ENCODE measurements around the gene ADAMTS16.

ADAMTS16 gene

DNA sequence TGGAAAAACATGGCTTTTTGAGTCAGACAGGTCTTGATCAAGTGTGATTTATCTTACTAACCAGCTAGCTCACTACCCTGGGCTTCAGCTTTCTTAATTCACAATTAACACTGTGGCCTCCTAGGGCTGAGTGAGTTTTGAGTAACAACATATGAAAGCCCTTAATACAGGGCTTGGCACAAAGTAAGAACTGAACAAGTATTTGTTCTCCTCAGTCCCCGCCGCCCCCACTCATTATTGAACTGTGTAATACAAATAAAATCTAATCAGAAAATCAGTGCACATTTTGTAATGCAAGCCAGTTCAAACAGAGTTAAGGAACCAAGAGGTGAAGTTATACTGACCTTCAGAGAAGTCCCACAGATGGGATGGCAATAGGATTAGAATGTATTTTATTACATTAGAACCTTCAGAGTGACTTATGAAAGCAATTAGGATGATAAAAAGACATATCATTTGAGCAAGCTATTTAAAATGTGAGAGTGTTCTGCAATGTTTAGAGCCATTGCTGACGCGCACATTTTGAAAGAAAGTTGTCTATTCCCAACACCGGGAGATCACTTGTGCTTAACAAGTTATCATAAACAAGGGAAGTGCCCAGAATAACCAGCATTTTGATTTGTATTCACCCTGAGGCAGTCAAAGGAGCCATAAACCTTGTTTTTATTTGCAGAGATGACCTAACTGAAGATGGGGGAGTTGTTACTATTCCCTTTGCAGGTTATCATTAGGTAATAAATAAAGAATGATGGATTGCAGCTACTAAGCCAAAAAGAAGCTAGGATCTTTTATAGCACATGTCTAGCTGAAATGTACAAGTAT is 19.4 kb downstream of the ADAMTS16 start:
- Mint-ChIP-seq H3K4me3 (no peak overlapping the region), H3K4me1 (peaks cover 11% of the 10 kb centered on the region), H3K27ac (no peak overlapping the region), H3K9me3 (peaks cover 4% of the 10 kb centered on the region), H3K36me3 (no peaks in the 10 kb centered on the region), H3K27me3 (peaks cover 9% of the 10 kb centered on the region)
- ATAC-seq: no peak

- no peak for ATAC-seq
- Mint-ChIP-seq H3K27me3 (no peaks in the 10 kb centered on the region), H3K4me3 (no peak overlapping the region), H3K4me1 (no peaks in the 10 kb centered on the region), H3K27ac (no peak overlapping the region), H3K36me3 (no peaks in the 10 kb centered on the region), H3K9me3 (no peaks in the 10 kb centered on the region)
These were observed 24.0 kb downstream of the ADAMTS16 start for GRCh38 chr5:5164163-5164562.

DNA sequence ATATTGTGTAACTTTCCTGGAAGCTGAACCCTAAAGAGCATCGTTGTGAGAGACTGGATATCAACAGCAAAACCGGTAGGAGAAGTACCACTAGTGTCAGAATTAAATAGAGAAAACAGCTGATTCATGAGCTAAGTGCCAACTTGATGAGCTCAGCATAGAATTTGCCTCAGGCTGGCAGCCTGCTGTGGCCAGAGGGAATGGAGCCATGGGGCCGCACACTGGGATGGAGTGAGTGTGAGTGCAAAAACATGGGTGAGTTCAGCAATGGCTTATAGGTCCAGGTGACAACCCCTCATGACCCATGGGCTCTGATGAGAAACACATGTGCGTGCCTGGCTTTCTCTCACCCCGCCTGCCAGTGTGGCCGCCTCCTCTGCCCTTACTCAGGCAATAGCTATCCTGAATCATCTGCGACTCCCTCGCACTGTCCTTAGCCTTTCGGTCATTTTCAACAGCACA is 25.4 kb downstream of the ADAMTS16 start:
- H3K4me1 Mint-ChIP-seq: no peaks in the 10 kb centered on the region
- H3K27ac Mint-ChIP-seq: no peak overlapping the region
- no peaks in the 10 kb centered on the region for H3K36me3 Mint-ChIP-seq
- no peaks in the 10 kb centered on the region for H3K9me3 Mint-ChIP-seq
- ATAC-seq: peak; percentile 17
- H3K27me3 Mint-ChIP-seq: no peaks in the 10 kb centered on the region
- no peak overlapping the region for H3K4me3 Mint-ChIP-seq

- H3K36me3 Mint-ChIP-seq: no peaks in the 10 kb centered on the region
- no peaks in the 10 kb centered on the region for H3K9me3 Mint-ChIP-seq
- no peak overlapping the region for H3K4me3 Mint-ChIP-seq
- H3K27ac Mint-ChIP-seq: no peak overlapping the region
- ATAC-seq: no peak
- H3K4me1 Mint-ChIP-seq: no peaks in the 10 kb centered on the region
- H3K27me3 Mint-ChIP-seq: peaks cover 7% of the 10 kb centered on the region
These were observed 29.3 kb downstream of the ADAMTS16 start for GRCh38 chr5:5169466-5169865.

DNA sequence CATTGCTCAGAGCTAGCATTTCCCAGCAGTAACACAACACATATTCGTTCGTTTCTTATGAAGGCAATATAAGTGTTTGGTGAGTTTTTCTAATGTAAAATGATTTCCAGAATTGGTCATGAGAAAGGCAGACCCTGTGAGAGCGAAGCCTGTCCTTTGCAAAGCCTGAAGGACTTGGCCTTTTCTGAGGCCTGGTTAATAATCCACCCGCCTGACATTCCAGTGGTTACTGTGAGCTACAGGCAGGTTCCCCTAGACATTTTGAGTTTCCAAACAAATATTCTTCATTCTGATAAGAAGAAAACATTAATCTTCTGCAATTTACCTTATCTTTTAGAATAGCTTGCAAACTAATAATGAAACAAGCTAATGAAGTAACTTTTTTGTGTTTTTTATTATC is 38.0 kb downstream of the ADAMTS16 start:
- Mint-ChIP-seq H3K36me3 (no peaks in the 10 kb centered on the region), H3K9me3 (no peaks in the 10 kb centered on the region), H3K4me3 (no peak overlapping the region), H3K27me3 (peaks cover 16% of the 10 kb centered on the region), H3K27ac (no peak overlapping the region), H3K4me1 (no peaks in the 10 kb centered on the region)
- ATAC-seq: no peak

DNA sequence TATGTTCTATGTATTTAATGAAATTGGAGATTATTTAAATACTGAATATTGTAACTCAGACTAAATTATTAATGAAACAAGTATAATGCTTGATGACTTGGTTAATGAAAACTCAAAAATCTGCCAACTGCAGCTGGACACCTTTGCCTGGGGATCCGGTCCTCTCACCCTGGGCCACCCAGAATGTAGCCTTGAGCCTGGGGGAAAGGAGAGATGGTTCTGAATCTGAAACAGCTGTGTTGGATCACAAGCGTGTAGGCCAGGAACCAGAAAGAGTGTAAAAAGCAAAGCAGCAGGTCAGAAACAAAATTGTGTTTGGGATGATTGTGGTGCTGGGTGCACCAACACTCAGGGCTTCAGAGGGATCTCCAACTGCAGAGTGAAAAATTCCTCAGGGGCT is 38.5 kb downstream of the ADAMTS16 start:
- H3K4me3 Mint-ChIP-seq: no peak overlapping the region
- no peak overlapping the region for H3K27ac Mint-ChIP-seq
- no peaks in the 10 kb centered on the region for H3K4me1 Mint-ChIP-seq

DNA sequence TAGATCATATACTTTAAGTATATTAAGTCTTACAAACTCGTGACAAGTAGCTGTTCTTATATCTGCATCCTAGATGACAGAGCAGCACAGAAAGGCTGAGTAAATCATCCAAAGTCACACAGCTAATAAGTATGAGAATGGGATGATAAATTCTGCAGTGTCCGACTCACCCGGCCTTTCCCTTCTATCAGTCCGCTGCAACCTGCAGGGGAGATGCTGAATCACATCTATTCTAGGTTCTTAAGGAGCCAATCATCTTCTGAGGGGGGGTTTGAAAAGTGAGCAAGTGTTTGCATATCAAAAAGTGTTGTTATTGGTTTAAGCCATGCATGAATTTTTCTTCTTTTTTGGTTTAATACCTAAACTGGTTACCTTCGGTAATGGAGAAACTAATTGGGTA is 38.9 kb downstream of the ADAMTS16 start:
- Mint-ChIP-seq H3K36me3 (no peaks in the 10 kb centered on the region), H3K27me3 (peaks cover 18% of the 10 kb centered on the region), H3K4me1 (no peaks in the 10 kb centered on the region), H3K9me3 (no peaks in the 10 kb centered on the region), H3K4me3 (no peak overlapping the region), H3K27ac (no peak overlapping the region)
- no peak for ATAC-seq

More for the DNA sequence above, 38.5 kb downstream of the ADAMTS16 start:
- peaks cover 20% of the 10 kb centered on the region for H3K27me3 Mint-ChIP-seq
- no peak for ATAC-seq
- no peaks in the 10 kb centered on the region for H3K36me3 Mint-ChIP-seq
- H3K9me3 Mint-ChIP-seq: no peaks in the 10 kb centered on the region

- H3K27ac Mint-ChIP-seq: no peak overlapping the region
- no peak for ATAC-seq
- no peaks in the 10 kb centered on the region for H3K9me3 Mint-ChIP-seq
- H3K36me3 Mint-ChIP-seq: no peaks in the 10 kb centered on the region
- peaks cover 13% of the 10 kb centered on the region for H3K27me3 Mint-ChIP-seq
- no peaks in the 10 kb centered on the region for H3K4me1 Mint-ChIP-seq
- no peak overlapping the region for H3K4me3 Mint-ChIP-seq
These were observed 39.5 kb downstream of the ADAMTS16 start for GRCh38 chr5:5179597-5179996.

GRCh38 chr5:5181650-5182324 is 41.7 kb downstream of the ADAMTS16 start:
- Mint-ChIP-seq H3K36me3 (no peaks in the 10 kb centered on the region), H3K27me3 (peaks cover 6% of the 10 kb centered on the region), H3K4me1 (no peaks in the 10 kb centered on the region), H3K4me3 (no peak overlapping the region), H3K9me3 (no peaks in the 10 kb centered on the region), H3K27ac (no peak overlapping the region)
- no peak for ATAC-seq

DNA sequence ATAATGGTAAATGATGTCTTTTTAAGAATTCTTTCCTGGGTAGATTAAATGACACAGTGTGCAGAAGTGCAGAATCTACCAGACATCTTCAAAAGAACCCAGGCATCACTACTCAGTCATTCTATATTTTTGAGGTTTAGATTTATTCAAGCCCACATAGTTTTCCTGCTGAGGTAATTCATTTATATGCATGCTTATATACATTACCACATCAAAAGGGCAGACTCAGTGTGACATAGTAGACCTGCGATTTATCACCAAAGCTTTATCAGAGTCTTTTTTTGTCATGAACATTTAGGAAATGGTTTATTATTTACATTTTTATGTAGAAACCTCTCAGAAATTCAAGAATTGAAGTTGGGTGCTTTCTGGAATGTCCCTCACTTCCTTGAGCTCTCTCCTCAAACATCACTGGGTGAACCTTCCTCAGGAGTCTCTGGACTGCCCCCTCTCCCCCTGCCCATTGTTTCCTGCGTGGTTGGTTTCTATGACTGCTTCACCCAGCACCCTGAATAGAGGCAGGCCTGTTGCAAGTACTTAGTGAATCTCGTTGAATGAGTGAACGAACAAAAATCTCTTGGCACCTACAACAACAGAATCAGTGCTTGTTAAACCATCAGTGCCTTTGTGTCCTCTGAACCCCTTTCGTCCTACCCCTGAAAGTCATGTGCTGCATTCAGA is 42.5 kb downstream of the ADAMTS16 start:
- Mint-ChIP-seq H3K4me3 (no peak overlapping the region), H3K9me3 (no peaks in the 10 kb centered on the region), H3K36me3 (no peaks in the 10 kb centered on the region), H3K4me1 (no peaks in the 10 kb centered on the region), H3K27ac (no peak overlapping the region), H3K27me3 (peaks cover 6% of the 10 kb centered on the region)
- no peak for ATAC-seq

- Mint-ChIP-seq H3K27me3 (peaks cover 6% of the 10 kb centered on the region), H3K9me3 (no peaks in the 10 kb centered on the region), H3K4me3 (no peak overlapping the region), H3K4me1 (no peaks in the 10 kb centered on the region), H3K36me3 (no peaks in the 10 kb centered on the region), H3K27ac (no peak overlapping the region)
- ATAC-seq: no peak
These were observed 43.1 kb downstream of the ADAMTS16 start for GRCh38 chr5:5183189-5183699.

GRCh38 chr5:5183933-5184332 is 43.8 kb downstream of the ADAMTS16 start:
- peak; percentile 26 for ATAC-seq
- Mint-ChIP-seq H3K4me3 (no peak overlapping the region), H3K27me3 (peaks cover 6% of the 10 kb centered on the region), H3K27ac (no peak overlapping the region), H3K36me3 (no peaks in the 10 kb centered on the region), H3K4me1 (no peaks in the 10 kb centered on the region), H3K9me3 (no peaks in the 10 kb centered on the region)

GRCh38 chr5:5188376-5189050 is 48.4 kb downstream of the ADAMTS16 start:
- Mint-ChIP-seq H3K36me3 (no peaks in the 10 kb centered on the region), H3K27ac (no peak overlapping the region), H3K4me1 (no peaks in the 10 kb centered on the region), H3K27me3 (peaks cover 1% of the 10 kb centered on the region), H3K4me3 (no peak overlapping the region), H3K9me3 (no peaks in the 10 kb centered on the region)
- ATAC-seq: no peak

DNA sequence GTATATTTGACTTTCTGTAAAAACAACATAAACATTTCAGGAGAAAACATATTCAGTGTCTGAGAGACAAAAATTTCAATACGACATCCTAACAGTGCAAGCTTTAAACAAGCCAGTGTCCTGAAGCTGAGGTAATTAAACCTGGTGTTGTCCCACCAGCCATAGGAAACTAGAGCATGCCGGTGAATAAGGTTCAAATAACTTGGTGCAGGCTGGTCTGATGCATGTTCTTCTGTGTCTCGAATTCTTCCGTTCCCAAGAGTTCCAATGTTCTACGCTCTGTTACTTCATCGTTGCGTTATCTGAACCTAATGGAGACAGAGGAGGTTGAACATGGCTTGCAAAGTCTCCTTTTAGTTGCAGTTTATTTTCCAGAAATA is 48.9 kb downstream of the ADAMTS16 start:
- Mint-ChIP-seq H3K4me3 (no peak overlapping the region), H3K9me3 (no peaks in the 10 kb centered on the region), H3K27ac (no peak overlapping the region), H3K4me1 (no peaks in the 10 kb centered on the region), H3K36me3 (no peaks in the 10 kb centered on the region), H3K27me3 (no peaks in the 10 kb centered on the region)
- no peak for ATAC-seq

DNA sequence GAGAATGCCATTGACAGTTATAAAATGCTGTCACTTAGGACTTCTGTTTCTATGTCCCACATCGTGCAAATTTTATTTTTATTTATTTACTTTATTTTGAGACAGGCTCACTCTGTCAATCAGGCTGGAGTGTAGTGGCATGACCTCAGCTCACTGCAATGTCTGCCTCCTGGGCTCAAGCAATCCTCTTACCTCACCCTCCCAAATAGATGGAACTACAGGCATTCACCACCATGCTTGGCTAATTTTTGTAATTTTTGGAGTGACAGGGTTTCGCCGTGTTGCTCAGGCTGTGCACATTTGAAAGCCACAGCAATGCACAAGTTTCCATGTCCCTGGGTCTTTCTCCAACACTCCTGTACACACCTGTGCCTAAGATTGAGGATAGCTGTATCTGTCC is 51.8 kb downstream of the ADAMTS16 start:
- Mint-ChIP-seq H3K4me3 (no peak overlapping the region), H3K9me3 (peaks cover 2% of the 10 kb centered on the region), H3K4me1 (no peaks in the 10 kb centered on the region), H3K27ac (no peak overlapping the region), H3K27me3 (no peaks in the 10 kb centered on the region), H3K36me3 (no peaks in the 10 kb centered on the region)
- no peak for ATAC-seq
